HepG2 (cell line): Measurements from ENCODE around the gene FBXW5. TPM values are rescaled to one million over a fixed set of nuclear protein-coding genes. Genes with fewer than 3 reads are reported as not detected.
A peak's percentile ranks its signal among the peaks of the same experiment; 100 is the strongest.

Experiments used
- ATAC-seq: fragments of 200-7000 bp; cut with Tn5 transposase; 3 replicates; pipeline ENCODE4 v1.9.1; 2020; ENCODE audit warnings: mild to moderate bottlenecking, moderate library complexity
- BruUV-seq: library from RNA; stranded (reverse); fragments of 400-500 nt; replicated peaks from 2 replicates; lab custom pipeline; 2021; lab: Mats Ljungman, UMichigan
- CTCF ChIA-PET: fragments of 300-600 bp; formaldehyde crosslinking; extraction: SDS; loops from one replicate; lab custom pipeline; 2021; ENCODE audit warnings: low total read pairs, inconsistent platforms, low intra/inter-chr PET ratio; lab: Yijun Ruan, JAX
- POLR2A ChIA-PET: fragments of 350-600 bp; sonication (Branson Sonifier 250); formaldehyde crosslinking; loops from one replicate; lab custom pipeline; 2020; ENCODE audit warnings: antibody characterized with exemption, inconsistent platforms; lab: Yijun Ruan, JAX
- DNase-seq: peaks from one replicate; pipeline ENCODE4 v3.0.0-alpha.2; 2015; ENCODE audit warnings: low spot score
- FAIRE-seq: peaks from 3 replicates; lab custom pipeline; 2011; peaks lifted over from hg19 to GRCh38; lab: Jason Lieb, UNC
- H2AFZ ChIP-seq: one replicate; pipeline ENCODE4 v1.6.1; 2011; ENCODE audit warnings: low read length, inconsistent platforms
- H3K27ac ChIP-seq: fragments of 300-600 bp; 3 replicates; pipeline ENCODE4 v1.8.0; 2011; ENCODE audit warnings: mixed run types, mild to moderate bottlenecking, mixed read lengths, low read length, inconsistent platforms; ENCODE audit not compliant: insufficient read depth; ENCODE audit errors: extremely low read length
- H3K27me3 ChIP-seq, 2 experiments: fragments of 200-600 bp in 1 of 2; 2 replicates in 1 of 2; 3 replicates in 1 of 2; pipeline versions ENCODE4 v1.6.0 to v1.8.0; 2011; ENCODE audit warnings: low read length in 2 of 2, mild to moderate bottlenecking in 2 of 2, moderate library complexity in 2 of 2, inconsistent platforms in 1 of 2; ENCODE audit not compliant: insufficient read depth in 2 of 2, control insufficient read depth in 1 of 2
- H3K36me3 ChIP-seq, 2 experiments: fragments of 200-600 bp in 1 of 2; replicated peaks in 1 of 2; 2 replicates in 1 of 2; 3 replicates in 1 of 2; pipeline versions ENCODE4 v1.5.1 to v1.8.0; 2011; ENCODE audit warnings: low read length in 2 of 2, inconsistent platforms in 1 of 2; ENCODE audit not compliant: insufficient read depth in 2 of 2, control insufficient read depth in 1 of 2
- H3K4me1 ChIP-seq: 2 replicates; pipeline ENCODE4 v1.5.1; 2012; ENCODE audit warnings: low read length, inconsistent platforms; ENCODE audit not compliant: insufficient read depth
- H3K4me2 ChIP-seq: 2 replicates; pipeline ENCODE4 v1.6.0; 2011; ENCODE audit warnings: low read depth, low read length, inconsistent platforms
- H3K4me3 ChIP-seq, 3 experiments: fragments of 200-600 bp in 1 of 3; sonication (generic), shearing (Covaris generic) in 1 of 3; replicated peaks in 1 of 3; 2 replicates each; pipeline ENCODE4 v1.5.1; 2011 to 2016; ENCODE audit warnings: low read length in 3 of 3, inconsistent platforms in 2 of 3, low read depth in 2 of 3, mild to moderate bottlenecking in 2 of 3, control low read depth in 1 of 3, mixed read lengths in 1 of 3; ENCODE audit not compliant: insufficient read depth in 1 of 3
- H3K79me2 ChIP-seq: one replicate; pipeline ENCODE4 v1.6.1; 2011; ENCODE audit warnings: low read length, inconsistent platforms; ENCODE audit not compliant: insufficient read depth
- H3K9ac ChIP-seq: 2 replicates; pipeline ENCODE4 v1.6.0; 2011; ENCODE audit warnings: mild to moderate bottlenecking, low read depth, low read length, inconsistent platforms; ENCODE audit not compliant: insufficient read depth
- H3K9me3 ChIP-seq: 2 replicates; pipeline ENCODE4 v1.5.1; 2012; ENCODE audit warnings: mild to moderate bottlenecking, low read length
- H4K20me1 ChIP-seq: 2 replicates; pipeline ENCODE4 v1.6.0; 2011; ENCODE audit warnings: inconsistent platforms, mild to moderate bottlenecking, low read length, moderate library complexity; ENCODE audit not compliant: insufficient read depth
- GZF1 ChIP-seq: sonication (generic); formaldehyde crosslinking; IDR thresholded peaks from 2 replicates; pipeline ENCODE4 v1.5.1; 2020; ENCODE audit warnings: mild to moderate bottlenecking, missing genetic modification reagents
- KDM2A ChIP-seq: sonication (generic); formaldehyde crosslinking; IDR thresholded peaks from 2 replicates; pipeline ENCODE4 v1.4.0; 2020; ENCODE audit warnings: low read depth, missing genetic modification reagents, borderline replicate concordance
- MYNN ChIP-seq: sonication (generic); formaldehyde crosslinking; IDR thresholded peaks from 2 replicates; pipeline ENCODE4 v1.4.0; 2020; ENCODE audit warnings: mild to moderate bottlenecking, low read depth, missing genetic modification reagents
- SIN3A ChIP-seq: IDR thresholded peaks from 2 replicates; pipeline ENCODE4 v1.6.1; 2011; ENCODE audit warnings: low read depth, mild to moderate bottlenecking, control low read depth, low read length, borderline replicate concordance
- STAG1 ChIP-seq: sonication (generic); formaldehyde crosslinking; IDR thresholded peaks from 2 replicates; pipeline ENCODE4 v1.4.0; 2020; ENCODE audit warnings: missing genetic modification reagents
- STAT5B ChIP-seq: sonication (generic); formaldehyde crosslinking; IDR thresholded peaks from 2 replicates; pipeline ENCODE4 v1.4.0; 2020; ENCODE audit warnings: missing genetic modification reagents
- TGIF2 ChIP-seq: IDR thresholded peaks from 2 replicates; pipeline ENCODE4 v1.6.1; 2016; ENCODE audit warnings: control low read depth, missing compliant biosample characterization
- ZNF143 ChIP-seq: sonication (generic); formaldehyde crosslinking; IDR thresholded peaks from 2 replicates; pipeline ENCODE4 v1.4.0; 2020; ENCODE audit warnings: missing genetic modification reagents
- ZNF263 ChIP-seq: sonication (generic); formaldehyde crosslinking; IDR thresholded peaks from 2 replicates; pipeline ENCODE4 v1.4.0; 2020; ENCODE audit warnings: missing genetic modification reagents
- WGBS: methylation state at CpG from one replicate; pipeline ENCODE4 v1.1.6; 2017; ENCODE audit warnings: low lambda C conversion rate; 5-methylcytosine and 5-hydroxymethylcytosine counted together
- in situ Hi-C: cut with HindIII; loops from 2 replicates; pipeline ENCODE4 v1.10.0; 2017; ENCODE audit warnings: low pct_unique_long_range_greater_than_20kb; ENCODE audit not compliant: extremely low pct_ligation_motif_present
- intact Hi-C: fragments of 100-400 bp; cut with micrococcal nuclease; formaldehyde crosslinking; loops from one replicate; pipeline ENCODE4 v1.10.0; 2022; ENCODE audit not compliant: unreplicated experiment
- polyA plus RNA-seq, 8 experiments: library from polyadenylated mRNA; depleted of rRNA in 3 of 8; stranded (reverse) in 7 of 8; unstranded in 1 of 8; fragments of >200 nt; fragmentation: Illumina TruSeq in 4 of 8; extraction: Trizol in 4 of 8; gene quantifications; 2 replicates each; pipeline versions ENCODE4 v1.2.1 to v1.2.3, GENCODE V29; 2011 to 2016; ENCODE audit warnings: low read depth in 4 of 8, missing spikeins in 1 of 8, mixed read lengths in 1 of 8; ENCODE audit not compliant: insufficient read depth in 1 of 8
- total RNA-seq, 5 experiments: library from RNA; depleted of rRNA; stranded (reverse); fragments of >200 nt; fragmentation: Illumina TruSeq; extraction: Trizol; gene quantifications; 2 replicates each; pipeline ENCODE4 v1.2.3, GENCODE V29; 2016; ENCODE audit warnings: low read depth in 1 of 5
- TF ChIP-seq, protein P1 (sequence below): sonication (generic); formaldehyde crosslinking; IDR thresholded peaks from 2 replicates; pipeline ENCODE4 v1.5.0; 2020; ENCODE audit warnings: mild to moderate bottlenecking, missing genetic modification reagents, moderate library complexity
- TF ChIP-seq, protein P2 (sequence below): sonication (generic); formaldehyde crosslinking; IDR thresholded peaks from 2 replicates; pipeline ENCODE4 v1.5.0; 2020; ENCODE audit warnings: mild to moderate bottlenecking, missing genetic modification reagents
- TF ChIP-seq, protein P3 (sequence below): fragments of 450-650 bp; IDR thresholded peaks from 2 replicates; pipeline ENCODE4 v1.6.1; 2017
- TF ChIP-seq, protein P4 (sequence below): IDR thresholded peaks from 2 replicates; pipeline ENCODE4 v1.6.1; 2016; ENCODE audit warnings: missing biosample characterization, missing genetic modification reagents, low read depth

FBXW5 gene
- total and polyA plus RNA-seq, 2 of the 13 experiments (the other 11 are each of a cell fraction or from before 2014, with no cell fraction given) = 52.0 to 60.4 TPM

DNA sequence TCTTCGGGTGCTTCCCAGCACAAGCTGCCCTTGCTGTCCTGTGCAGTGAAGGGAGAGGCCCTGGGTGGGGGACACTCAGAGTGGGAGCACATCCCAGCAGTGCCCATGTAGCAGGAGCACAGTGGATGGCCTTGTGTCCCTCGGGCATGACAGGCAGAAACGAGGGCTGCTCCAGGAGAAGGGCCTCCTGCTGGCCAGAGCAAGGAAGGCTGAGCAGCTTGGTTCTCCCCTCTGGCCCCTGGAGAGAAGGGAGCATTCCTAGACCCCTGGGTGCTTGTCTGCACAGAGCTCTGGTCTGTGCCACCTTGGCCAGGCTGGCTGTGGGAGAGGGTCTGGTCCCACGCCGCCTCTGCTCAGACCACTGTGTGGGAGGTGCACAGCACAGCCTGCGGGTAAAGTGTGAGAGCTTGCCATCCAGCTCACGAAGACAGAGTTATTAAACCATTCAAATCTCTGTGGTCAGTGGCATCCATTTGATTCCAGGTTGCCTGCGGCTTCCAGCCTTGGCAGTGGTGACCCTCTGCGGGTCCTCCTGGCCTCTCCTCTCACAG is 18.3 kb downstream of the FBXW5 start (continued):
- TF ChIP-seq ZNF263 (CRISPR knock-in tag) (peak; percentile 77), STAG1 (CRISPR knock-in tag) (0 out of 2 replicates have a peak, but pooled peaks have one; percentile 9)
- TF ChIP-seq, protein P1, sequence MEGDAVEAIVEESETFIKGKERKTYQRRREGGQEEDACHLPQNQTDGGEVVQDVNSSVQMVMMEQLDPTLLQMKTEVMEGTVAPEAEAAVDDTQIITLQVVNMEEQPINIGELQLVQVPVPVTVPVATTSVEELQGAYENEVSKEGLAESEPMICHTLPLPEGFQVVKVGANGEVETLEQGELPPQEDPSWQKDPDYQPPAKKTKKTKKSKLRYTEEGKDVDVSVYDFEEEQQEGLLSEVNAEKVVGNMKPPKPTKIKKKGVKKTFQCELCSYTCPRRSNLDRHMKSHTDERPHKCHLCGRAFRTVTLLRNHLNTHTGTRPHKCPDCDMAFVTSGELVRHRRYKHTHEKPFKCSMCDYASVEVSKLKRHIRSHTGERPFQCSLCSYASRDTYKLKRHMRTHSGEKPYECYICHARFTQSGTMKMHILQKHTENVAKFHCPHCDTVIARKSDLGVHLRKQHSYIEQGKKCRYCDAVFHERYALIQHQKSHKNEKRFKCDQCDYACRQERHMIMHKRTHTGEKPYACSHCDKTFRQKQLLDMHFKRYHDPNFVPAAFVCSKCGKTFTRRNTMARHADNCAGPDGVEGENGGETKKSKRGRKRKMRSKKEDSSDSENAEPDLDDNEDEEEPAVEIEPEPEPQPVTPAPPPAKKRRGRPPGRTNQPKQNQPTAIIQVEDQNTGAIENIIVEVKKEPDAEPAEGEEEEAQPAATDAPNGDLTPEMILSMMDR (CRISPR knock-in tag) = 0 out of 2 replicates have a peak, but pooled peaks have one; percentile 24
- TF ChIP-seq, all 625 proteins: peak for 3

DNA sequence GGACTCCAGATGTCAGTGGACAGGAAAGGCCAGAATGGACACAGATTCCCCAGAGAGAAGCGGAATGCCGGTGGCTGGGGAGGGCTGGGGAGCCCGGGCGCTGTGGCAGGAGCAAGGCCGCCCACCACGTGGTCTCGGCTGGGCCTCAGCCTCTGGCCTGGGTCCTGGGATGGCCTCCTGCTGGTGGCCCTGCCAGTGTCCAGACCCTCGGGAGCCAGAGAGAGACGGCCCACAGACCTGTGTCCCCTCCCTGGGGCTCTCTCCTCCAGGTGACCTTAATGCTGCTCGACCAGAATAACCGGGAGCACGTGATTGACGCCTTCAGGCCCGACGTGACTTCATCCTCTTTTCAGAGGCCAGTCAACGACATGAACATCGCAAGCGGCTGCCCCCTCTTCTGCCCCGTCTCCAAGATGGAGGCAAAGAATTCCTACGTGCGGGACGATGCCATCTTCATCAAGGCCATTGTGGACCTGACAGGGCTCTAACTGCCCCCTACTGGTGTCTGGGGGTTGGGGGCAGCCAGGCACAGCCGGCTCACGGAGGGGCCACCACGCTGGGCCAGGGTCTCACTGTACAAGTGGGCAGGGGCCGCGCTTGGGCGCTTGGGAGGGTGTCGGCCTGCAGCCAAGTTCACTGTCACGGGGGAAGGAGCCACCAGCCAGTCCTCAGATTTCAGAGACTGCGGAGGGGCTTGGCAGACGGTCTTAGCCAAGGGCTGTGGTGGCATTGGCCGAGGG is 19.0 kb downstream of the FBXW5 start:
- H3K27me3 ChIP-seq = no peaks in the 10 kb centered on the region
- in situ Hi-C loops (no loop called here), intact Hi-C loops (loop anchor here (5.0 kb wide), 1 partner anchor 138 kb away; no protein-coding TSS in a partner anchor)
- 97% methylated on average over 18 of the region's 33 CpGs for WGBS
- H3K36me3 ChIP-seq = peaks cover 17 to 37% of the 10 kb centered on the region in 2 experiments; a peak in 4 of 5 replicates
- BruUV-seq = no TSS peak
- H3K9ac ChIP-seq = no peak overlapping the region
- H2AFZ ChIP-seq = no peak overlapping the region
- H3K4me3 ChIP-seq = no peak overlapping the region
- no peak overlapping the region for H3K4me2 ChIP-seq
- FAIRE-seq (no peak), DNase-seq (no peak), ATAC-seq (peak; percentile 25)
- ChIA-PET POLR2A (no interaction called here), CTCF (no interaction called here)
- H4K20me1 ChIP-seq = no peaks in the 10 kb centered on the region
- H3K27ac ChIP-seq = no peak overlapping the region
- H3K79me2 ChIP-seq = no peaks in the 10 kb centered on the region
- H3K4me1 ChIP-seq = no peaks in the 10 kb centered on the region
- no peaks in the 10 kb centered on the region for H3K9me3 ChIP-seq
- TF ChIP-seq SIN3A (no peak), TGIF2 (CRISPR knock-in tag) (no peak), ZNF143 (CRISPR knock-in tag) (no peak), GZF1 (CRISPR knock-in tag) (no peak), MYNN (CRISPR knock-in tag) (no peak), KDM2A (no peak), STAG1 (CRISPR knock-in tag) (0 out of 2 replicates have a peak, but pooled peaks have one; percentile 26), STAT5B (no peak)
- TF ChIP-seq, protein P2, sequence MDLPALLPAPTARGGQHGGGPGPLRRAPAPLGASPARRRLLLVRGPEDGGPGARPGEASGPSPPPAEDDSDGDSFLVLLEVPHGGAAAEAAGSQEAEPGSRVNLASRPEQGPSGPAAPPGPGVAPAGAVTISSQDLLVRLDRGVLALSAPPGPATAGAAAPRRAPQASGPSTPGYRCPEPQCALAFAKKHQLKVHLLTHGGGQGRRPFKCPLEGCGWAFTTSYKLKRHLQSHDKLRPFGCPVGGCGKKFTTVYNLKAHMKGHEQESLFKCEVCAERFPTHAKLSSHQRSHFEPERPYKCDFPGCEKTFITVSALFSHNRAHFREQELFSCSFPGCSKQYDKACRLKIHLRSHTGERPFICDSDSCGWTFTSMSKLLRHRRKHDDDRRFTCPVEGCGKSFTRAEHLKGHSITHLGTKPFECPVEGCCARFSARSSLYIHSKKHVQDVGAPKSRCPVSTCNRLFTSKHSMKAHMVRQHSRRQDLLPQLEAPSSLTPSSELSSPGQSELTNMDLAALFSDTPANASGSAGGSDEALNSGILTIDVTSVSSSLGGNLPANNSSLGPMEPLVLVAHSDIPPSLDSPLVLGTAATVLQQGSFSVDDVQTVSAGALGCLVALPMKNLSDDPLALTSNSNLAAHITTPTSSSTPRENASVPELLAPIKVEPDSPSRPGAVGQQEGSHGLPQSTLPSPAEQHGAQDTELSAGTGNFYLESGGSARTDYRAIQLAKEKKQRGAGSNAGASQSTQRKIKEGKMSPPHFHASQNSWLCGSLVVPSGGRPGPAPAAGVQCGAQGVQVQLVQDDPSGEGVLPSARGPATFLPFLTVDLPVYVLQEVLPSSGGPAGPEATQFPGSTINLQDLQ (CRISPR knock-in tag) = no peak
- TF ChIP-seq, protein P3, sequence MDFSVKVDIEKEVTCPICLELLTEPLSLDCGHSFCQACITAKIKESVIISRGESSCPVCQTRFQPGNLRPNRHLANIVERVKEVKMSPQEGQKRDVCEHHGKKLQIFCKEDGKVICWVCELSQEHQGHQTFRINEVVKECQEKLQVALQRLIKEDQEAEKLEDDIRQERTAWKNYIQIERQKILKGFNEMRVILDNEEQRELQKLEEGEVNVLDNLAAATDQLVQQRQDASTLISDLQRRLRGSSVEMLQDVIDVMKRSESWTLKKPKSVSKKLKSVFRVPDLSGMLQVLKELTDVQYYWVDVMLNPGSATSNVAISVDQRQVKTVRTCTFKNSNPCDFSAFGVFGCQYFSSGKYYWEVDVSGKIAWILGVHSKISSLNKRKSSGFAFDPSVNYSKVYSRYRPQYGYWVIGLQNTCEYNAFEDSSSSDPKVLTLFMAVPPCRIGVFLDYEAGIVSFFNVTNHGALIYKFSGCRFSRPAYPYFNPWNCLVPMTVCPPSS = no peak
- TF ChIP-seq, protein P4, sequence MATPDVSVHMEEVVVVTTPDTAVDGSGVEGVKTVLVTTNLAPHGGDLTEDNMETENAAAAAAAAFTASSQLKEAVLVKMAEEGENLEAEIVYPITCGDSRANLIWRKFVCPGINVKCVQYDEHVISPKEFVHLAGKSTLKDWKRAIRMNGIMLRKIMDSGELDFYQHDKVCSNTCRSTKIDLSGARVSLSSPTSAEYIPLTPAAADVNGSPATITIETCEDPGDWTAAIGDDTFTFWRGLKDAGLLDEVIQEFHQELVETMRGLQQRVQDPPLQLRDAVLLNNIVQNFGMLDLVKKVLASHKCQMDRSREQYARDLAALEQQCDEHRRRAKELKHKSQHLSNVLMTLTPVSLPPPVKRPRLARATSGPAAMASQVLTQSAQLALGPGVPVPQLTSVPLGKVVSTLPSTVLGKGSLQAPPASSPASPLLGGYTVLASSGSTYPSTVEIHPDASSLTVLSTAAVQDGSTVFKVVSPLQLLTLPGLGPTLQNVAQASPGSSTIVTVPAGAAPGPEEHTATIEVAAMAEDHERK (CRISPR knock-in tag) = no peak
